CD14-positive monocyte (primary cell): ENCODE data around the gene TRIM38. TPM values are rescaled to one million over a fixed set of nuclear protein-coding genes. Genes with fewer than 3 reads are reported as not detected.
A peak's percentile ranks its signal among the peaks of the same experiment; 100 is the strongest.

Source experiments
- DNase-seq, 3 donors: peaks; one replicate each; pipeline ENCODE4 v3.0.0-alpha.2; 2011 to 2022
- H2AFZ ChIP-seq: 2 replicates; pipeline ENCODE4 v1.6.0; 2012; ENCODE audit warnings: mild to moderate bottlenecking, low read depth, low read length, inconsistent platforms; ENCODE audit not compliant: insufficient read depth, poor library complexity, severe bottlenecking
- H3K27ac ChIP-seq, 2 donors: 1 replicate in 1 of 2; 2 replicates in 1 of 2; pipeline ENCODE4 v1.5.1; 2012 to 2013; ENCODE audit warnings: low read length in 2 of 2, control low read depth in 1 of 2, inconsistent platforms in 1 of 2, low read depth in 1 of 2, mild to moderate bottlenecking in 1 of 2
- H3K27me3 ChIP-seq, 2 donors: one replicate each; pipeline versions ENCODE4 v1.6.0 to v1.6.1; 2011 to 2013; ENCODE audit warnings: low read length in 2 of 2; ENCODE audit not compliant: control insufficient read depth in 2 of 2, insufficient read depth in 2 of 2
- H3K36me3 ChIP-seq, 2 donors: replicated peaks in 1 of 2; 1 replicate in 1 of 2; 2 replicates in 1 of 2; pipeline versions ENCODE4 v1.5.1 to v1.6.1; 2012 to 2013; ENCODE audit warnings: low read length in 2 of 2, control low read depth in 1 of 2, inconsistent platforms in 1 of 2, mild to moderate bottlenecking in 1 of 2; ENCODE audit not compliant: insufficient read depth in 2 of 2, control insufficient read depth in 1 of 2
- H3K4me1 ChIP-seq, 2 donors: 1 replicate in 1 of 2; 2 replicates in 1 of 2; pipeline versions ENCODE4 v1.5.1 to v1.6.1; 2012 to 2013; ENCODE audit warnings: low read length in 2 of 2, control low read depth in 1 of 2, inconsistent platforms in 1 of 2, mild to moderate bottlenecking in 1 of 2, moderate library complexity in 1 of 2; ENCODE audit not compliant: insufficient read depth in 2 of 2, control insufficient read depth in 1 of 2
- H3K4me2 ChIP-seq: replicated peaks from 2 replicates; pipeline ENCODE3; 2012; ENCODE audit warnings: low read length, moderate library complexity, mild to moderate bottlenecking; ENCODE audit not compliant: poor library complexity, severe bottlenecking; ENCODE audit errors: extremely low read depth
- H3K4me3 ChIP-seq, 3 experiments: fragments of 200-600 bp in 1 of 3; sonication (generic) in 1 of 3; replicated peaks in 1 of 3; 1 replicate in 2 of 3; 2 replicates in 1 of 3; pipeline ENCODE4 v1.5.1; 2011 to 2013; ENCODE audit warnings: low read length in 3 of 3, mild to moderate bottlenecking in 3 of 3, control low read depth in 2 of 3, low read depth in 2 of 3, inconsistent platforms in 1 of 3, moderate library complexity in 1 of 3
- H3K79me2 ChIP-seq: 2 replicates; pipeline ENCODE4 v1.6.0; 2012; ENCODE audit warnings: mild to moderate bottlenecking, control low read depth, inconsistent platforms, low read length, moderate library complexity; ENCODE audit not compliant: insufficient read depth
- H3K9ac ChIP-seq: 2 replicates; pipeline ENCODE4 v1.6.0; 2017; ENCODE audit warnings: low read length, mild to moderate bottlenecking; ENCODE audit not compliant: insufficient read depth, poor library complexity, severe bottlenecking
- H3K9me3 ChIP-seq, 2 donors: replicated peaks in 1 of 2; 1 replicate in 1 of 2; 2 replicates in 1 of 2; pipeline versions ENCODE4 v1.5.1 to v1.6.1; 2012 to 2013; ENCODE audit warnings: low read length in 2 of 2, control low read depth in 1 of 2; ENCODE audit not compliant: control insufficient read depth in 1 of 2, insufficient read depth in 1 of 2
- H4K20me1 ChIP-seq: 2 replicates; pipeline ENCODE4 v1.6.0; 2012; ENCODE audit warnings: mild to moderate bottlenecking, low read length, control low read depth, moderate library complexity; ENCODE audit not compliant: insufficient read depth
- H3K27ac Mint-ChIP-seq, 7 donors: one replicate each; pipeline ENCODE4 v1.8.0; 2020; ENCODE audit warnings: mild to moderate bottlenecking in 7 of 7, mixed read lengths in 7 of 7, moderate library complexity in 6 of 7, inconsistent platforms in 2 of 7
- H3K27me3 Mint-ChIP-seq, 3 donors: one replicate each; pipeline ENCODE4 v1.8.0; 2021 to 2022; ENCODE audit warnings: low read depth in 3 of 3, mild to moderate bottlenecking in 3 of 3, mixed read lengths in 3 of 3, moderate library complexity in 3 of 3, inconsistent platforms in 1 of 3
- H3K36me3 Mint-ChIP-seq, 2 donors: one replicate each; pipeline ENCODE4 v1.8.0; 2020; ENCODE audit warnings: mixed read lengths in 2 of 2, inconsistent platforms in 1 of 2, mild to moderate bottlenecking in 1 of 2
- H3K4me1 Mint-ChIP-seq: one replicate; pipeline ENCODE4 v1.8.0; 2020; ENCODE audit warnings: mild to moderate bottlenecking, mixed read lengths
- H3K4me3 Mint-ChIP-seq, 2 donors: one replicate each; pipeline ENCODE4 v1.8.0; 2020; ENCODE audit warnings: mild to moderate bottlenecking in 2 of 2, mixed read lengths in 2 of 2, moderate library complexity in 1 of 2
- H3K9me3 Mint-ChIP-seq, 7 donors: one replicate each; pipeline ENCODE4 v1.8.0; 2020 to 2022; ENCODE audit warnings: mixed read lengths in 7 of 7, mild to moderate bottlenecking in 6 of 7, moderate library complexity in 6 of 7, inconsistent platforms in 2 of 7
- WGBS: methylation state at CpG from one replicate; pipeline ENCODE4 v1.1.5; 2013; ENCODE audit warnings: missing lambda C conversion rate; ENCODE audit not compliant: insufficient coverage; 5-methylcytosine and 5-hydroxymethylcytosine counted together
- intact Hi-C, 2 donors: fragments of 100-400 bp; cut with micrococcal nuclease; formaldehyde crosslinking; loops; one replicate each; pipeline versions ENCODE4 v1.15.0 to v1.15.1; 2023
- polyA plus RNA-seq, 3 donors: library from polyadenylated mRNA; depleted of rRNA in 1 of 3; unstranded in 2 of 3; stranded (reverse) in 1 of 3; fragments of 300-500 nt in 2 of 3; fragments of >200 nt in 1 of 3; fragmentation: Illumina TruSeq in 2 of 3; gene quantifications; 1 replicate in 2 of 3; 2 replicates in 1 of 3; pipeline ENCODE4 v1.2.3, GENCODE V29; 2012 to 2021
- TF ChIP-seq, protein P1 (sequence below): fragments of 200-600 bp; IDR thresholded peaks from one replicate; pipeline ENCODE4 v1.8.0; 2022; ENCODE audit warnings: antibody characterized with exemption, mild to moderate bottlenecking

TRIM38 gene
- polyA plus RNA-seq, 3 donors = 4.1 to 23.2 (median 8.0) TPM

DNA sequence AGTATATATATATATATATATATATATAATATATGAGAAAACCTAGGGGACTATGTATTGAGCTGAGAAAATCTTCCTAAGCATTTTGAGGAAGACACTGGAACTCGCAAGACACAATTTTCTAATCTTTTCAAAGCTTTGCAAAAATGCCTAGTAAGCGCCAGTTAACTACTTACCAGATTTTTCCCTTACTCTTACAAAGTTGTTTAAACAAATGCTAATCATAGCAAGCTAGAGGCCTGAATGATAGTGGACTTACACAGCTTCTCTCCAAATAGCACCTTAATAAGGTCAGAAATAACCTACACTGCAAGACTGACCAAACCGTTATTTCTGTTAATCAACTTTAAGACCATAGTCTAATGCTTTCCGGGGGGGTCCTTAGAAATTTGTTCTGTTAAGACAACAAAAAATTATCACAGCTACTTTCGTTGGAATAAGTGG, 68.6 kb downstream of the TRIM38 start:
- no CpG with 5 or more reads among the region's 5 CpGs for WGBS
- Histone ChIP-seq H3K27me3 (no peaks in the 10 kb centered on the region), H3K9ac (no peak overlapping the region), H3K79me2 (no peaks in the 10 kb centered on the region), H3K4me3 (peak overlapping the region; percentile 56 to 86 (median 82)), H3K27ac (peak overlapping the region in 1 of 2 donors; percentile 31), H2AFZ (peak overlapping the region; percentile 75), H3K4me1 (peaks cover 41 to 56% of the 10 kb centered on the region in 2 donors), H4K20me1 (no peaks in the 10 kb centered on the region), H3K9me3 (no peaks in the 10 kb centered on the region), H3K4me2 (peak overlapping the region; percentile 81), H3K36me3 (no peaks in the 10 kb centered on the region)
- Mint-ChIP-seq H3K9me3 (peaks cover 0 to 2% (median 0%) of the 10 kb centered on the region in 7 donors), H3K27me3 (peaks cover 0 to 4% (median 3%) of the 10 kb centered on the region in 3 donors), H3K4me3 (peak overlapping the region; percentile 89 to 95), H3K36me3 (no peaks in the 10 kb centered on the region), H3K27ac (peak overlapping the region; percentile 73 to 94 (median 90)), H3K4me1 (peaks cover 49% of the 10 kb centered on the region)
- intact Hi-C loops = loop anchor here (10.0 kb wide), 2 partner anchors 244 to 1104 kb away; a partner anchor contains a TSS
- no peak for DNase-seq
- TF ChIP-seq, protein P1, sequence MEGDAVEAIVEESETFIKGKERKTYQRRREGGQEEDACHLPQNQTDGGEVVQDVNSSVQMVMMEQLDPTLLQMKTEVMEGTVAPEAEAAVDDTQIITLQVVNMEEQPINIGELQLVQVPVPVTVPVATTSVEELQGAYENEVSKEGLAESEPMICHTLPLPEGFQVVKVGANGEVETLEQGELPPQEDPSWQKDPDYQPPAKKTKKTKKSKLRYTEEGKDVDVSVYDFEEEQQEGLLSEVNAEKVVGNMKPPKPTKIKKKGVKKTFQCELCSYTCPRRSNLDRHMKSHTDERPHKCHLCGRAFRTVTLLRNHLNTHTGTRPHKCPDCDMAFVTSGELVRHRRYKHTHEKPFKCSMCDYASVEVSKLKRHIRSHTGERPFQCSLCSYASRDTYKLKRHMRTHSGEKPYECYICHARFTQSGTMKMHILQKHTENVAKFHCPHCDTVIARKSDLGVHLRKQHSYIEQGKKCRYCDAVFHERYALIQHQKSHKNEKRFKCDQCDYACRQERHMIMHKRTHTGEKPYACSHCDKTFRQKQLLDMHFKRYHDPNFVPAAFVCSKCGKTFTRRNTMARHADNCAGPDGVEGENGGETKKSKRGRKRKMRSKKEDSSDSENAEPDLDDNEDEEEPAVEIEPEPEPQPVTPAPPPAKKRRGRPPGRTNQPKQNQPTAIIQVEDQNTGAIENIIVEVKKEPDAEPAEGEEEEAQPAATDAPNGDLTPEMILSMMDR = no peak

GRCh38 chr6:26031595-26032339, 69.2 kb downstream of the TRIM38 start:
- H3K4me3 ChIP-seq = peak overlapping the region; percentile 56 to 86 (median 82)
- no peaks in the 10 kb centered on the region for H3K79me2 ChIP-seq
- H3K9ac ChIP-seq = peak overlapping the region; percentile 15
- no peaks in the 10 kb centered on the region for H3K36me3 ChIP-seq
- peak; percentile 74 to 83 (median 74) for DNase-seq
- TF ChIP-seq, protein P1 = no peak
- H3K27ac ChIP-seq = peak overlapping the region; percentile 53 to 66
- H3K4me3 Mint-ChIP-seq = peak overlapping the region; percentile 89 to 95
- peak overlapping the region; percentile 73 to 94 (median 90) for H3K27ac Mint-ChIP-seq
- peak overlapping the region; percentile 75 for H2AFZ ChIP-seq
- WGBS = 3% methylated on average over 35 of the region's 44 CpGs
- H4K20me1 ChIP-seq = no peaks in the 10 kb centered on the region
- no peaks in the 10 kb centered on the region for H3K36me3 Mint-ChIP-seq
- H3K4me1 ChIP-seq = peaks cover 35 to 50% of the 10 kb centered on the region in 2 donors
- H3K4me1 Mint-ChIP-seq = peaks cover 47% of the 10 kb centered on the region
- H3K9me3 ChIP-seq = no peaks in the 10 kb centered on the region
- intact Hi-C loops = loop anchor here (10.0 kb wide), 2 partner anchors 243 to 1103 kb away; a partner anchor contains a TSS
- H3K4me2 ChIP-seq = peak overlapping the region; percentile 81
- peaks cover 0 to 4% (median 3%) of the 10 kb centered on the region in 3 donors for H3K27me3 Mint-ChIP-seq
- peaks cover 0 to 2% (median 0%) of the 10 kb centered on the region in 7 donors for H3K9me3 Mint-ChIP-seq
- H3K27me3 ChIP-seq = no peaks in the 10 kb centered on the region
